PFSK-1 (cell line): ENCODE data around the gene CD96.

Experiments used
- FOXP2 ChIP-seq: optimal IDR thresholded peaks from 2 replicates; pipeline ENCODE3; 2011; ENCODE audit warnings: borderline replicate concordance, control low read depth, inconsistent platforms; ENCODE audit not compliant: insufficient read depth; ENCODE audit errors: extremely low read length, extremely low read depth
- SIN3A ChIP-seq: IDR thresholded peaks from 2 replicates; pipeline ENCODE4 v1.6.1; 2012; ENCODE audit warnings: mild to moderate bottlenecking, low read length, moderate library complexity, borderline replicate concordance; ENCODE audit not compliant: insufficient read depth
- TAF1 ChIP-seq: IDR thresholded peaks from 2 replicates; pipeline ENCODE4 v1.6.1; 2012; ENCODE audit warnings: low read length, control low read depth, borderline replicate concordance; ENCODE audit not compliant: insufficient read depth
- TF ChIP-seq, protein P1 (sequence below), 2 experiments: IDR thresholded peaks; 2 replicates each; pipeline versions ENCODE4 v1.6.1 to v1.8.0; 2011 to 2012; ENCODE audit warnings: low read depth in 2 of 2, low read length in 2 of 2, control low read depth in 1 of 2, inconsistent platforms in 1 of 2, mild to moderate bottlenecking in 1 of 2, moderate library complexity in 1 of 2; ENCODE audit not compliant: insufficient read depth in 1 of 2

- no peak for TF ChIP-seq TAF1
- no peak for TF ChIP-seq SIN3A
- TF ChIP-seq, protein P1, sequence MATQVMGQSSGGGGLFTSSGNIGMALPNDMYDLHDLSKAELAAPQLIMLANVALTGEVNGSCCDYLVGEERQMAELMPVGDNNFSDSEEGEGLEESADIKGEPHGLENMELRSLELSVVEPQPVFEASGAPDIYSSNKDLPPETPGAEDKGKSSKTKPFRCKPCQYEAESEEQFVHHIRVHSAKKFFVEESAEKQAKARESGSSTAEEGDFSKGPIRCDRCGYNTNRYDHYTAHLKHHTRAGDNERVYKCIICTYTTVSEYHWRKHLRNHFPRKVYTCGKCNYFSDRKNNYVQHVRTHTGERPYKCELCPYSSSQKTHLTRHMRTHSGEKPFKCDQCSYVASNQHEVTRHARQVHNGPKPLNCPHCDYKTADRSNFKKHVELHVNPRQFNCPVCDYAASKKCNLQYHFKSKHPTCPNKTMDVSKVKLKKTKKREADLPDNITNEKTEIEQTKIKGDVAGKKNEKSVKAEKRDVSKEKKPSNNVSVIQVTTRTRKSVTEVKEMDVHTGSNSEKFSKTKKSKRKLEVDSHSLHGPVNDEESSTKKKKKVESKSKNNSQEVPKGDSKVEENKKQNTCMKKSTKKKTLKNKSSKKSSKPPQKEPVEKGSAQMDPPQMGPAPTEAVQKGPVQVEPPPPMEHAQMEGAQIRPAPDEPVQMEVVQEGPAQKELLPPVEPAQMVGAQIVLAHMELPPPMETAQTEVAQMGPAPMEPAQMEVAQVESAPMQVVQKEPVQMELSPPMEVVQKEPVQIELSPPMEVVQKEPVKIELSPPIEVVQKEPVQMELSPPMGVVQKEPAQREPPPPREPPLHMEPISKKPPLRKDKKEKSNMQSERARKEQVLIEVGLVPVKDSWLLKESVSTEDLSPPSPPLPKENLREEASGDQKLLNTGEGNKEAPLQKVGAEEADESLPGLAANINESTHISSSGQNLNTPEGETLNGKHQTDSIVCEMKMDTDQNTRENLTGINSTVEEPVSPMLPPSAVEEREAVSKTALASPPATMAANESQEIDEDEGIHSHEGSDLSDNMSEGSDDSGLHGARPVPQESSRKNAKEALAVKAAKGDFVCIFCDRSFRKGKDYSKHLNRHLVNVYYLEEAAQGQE (IDR thresholded peaks at IDR 0.05; ENCODE audit: insufficient read depth in 1 of 2, low read depth in 2 of 2, low read length in 2 of 2): no peak
- TF ChIP-seq FOXP2: no peak
Measured at GRCh38 chr3:111662012-111662411, 120.0 kb downstream of the CD96 start.
